H1 (cell line): ENCODE measurements around the gene SGMS1. TPM values are rescaled to one million over a fixed set of nuclear protein-coding genes. Genes with fewer than 3 reads are reported as not detected.

Experiments used
- CTCF ChIA-PET: fragments of 300-600 bp; sonication (Branson Sonifier 250); formaldehyde crosslinking; loops from one replicate; lab custom pipeline; 2021; ENCODE audit not compliant: partially characterized antibody; lab: Charles Lee
- POLR2A ChIA-PET: fragments of 300-600 bp; sonication (Branson Sonifier 250); formaldehyde crosslinking; loops from one replicate; lab custom pipeline; 2021; ENCODE audit warnings: inconsistent platforms; ENCODE audit not compliant: partially characterized antibody; lab: Charles Lee
- DNase-seq, 2 experiments: peaks; one replicate each; pipeline versions ENCODE4 v3.0.0 to v3.0.0-alpha.2; 2010 to 2022; ENCODE audit warnings: low spot score in 2 of 2, low read depth in 1 of 2, mixed read lengths in 1 of 2
- FAIRE-seq: peaks from 2 replicates; lab custom pipeline; 2011; peaks lifted over from hg19 to GRCh38; lab: Jason Lieb, UNC
- H2AFZ ChIP-seq: 2 replicates; pipeline ENCODE4 v1.8.1; 2012; ENCODE audit warnings: low read length, inconsistent platforms
- H2AK5ac ChIP-seq: 2 replicates; pipeline ENCODE4 v1.6.1; 2013; ENCODE audit warnings: low read depth, low read length
- H2BK120ac ChIP-seq: replicated peaks from 2 replicates; pipeline ENCODE3; 2013; ENCODE audit warnings: low read depth, low read length, inconsistent platforms
- H2BK12ac ChIP-seq: 2 replicates; pipeline ENCODE4 v1.6.1; 2013; ENCODE audit warnings: low read depth, low read length
- H2BK15ac ChIP-seq: 2 replicates; pipeline ENCODE4 v1.6.1; 2013; ENCODE audit warnings: low read length
- H2BK20ac ChIP-seq: 2 replicates; pipeline ENCODE4 v1.6.1; 2013; ENCODE audit warnings: low read length
- H2BK5ac ChIP-seq: 2 replicates; pipeline ENCODE4 v1.6.1; 2013; ENCODE audit warnings: low read depth, low read length
- H3K14ac ChIP-seq: 2 replicates; pipeline ENCODE4 v1.6.1; 2013; ENCODE audit warnings: inconsistent platforms; ENCODE audit not compliant: insufficient read length
- H3K18ac ChIP-seq: 2 replicates; pipeline ENCODE4 v1.6.1; 2013; ENCODE audit warnings: low read length; ENCODE audit errors: extremely low read depth
- H3K23ac ChIP-seq: 2 replicates; pipeline ENCODE4 v1.6.1; 2013; ENCODE audit warnings: inconsistent platforms; ENCODE audit not compliant: insufficient read length
- H3K23me2 ChIP-seq: 2 replicates; pipeline ENCODE4 v1.6.1; 2013; ENCODE audit warnings: low read depth, low read length
- H3K27ac ChIP-seq: 2 replicates; pipeline ENCODE4 v1.6.1; 2011; ENCODE audit warnings: low read depth, low read length, inconsistent platforms
- H3K27me3 ChIP-seq, 4 experiments: replicated peaks in 1 of 4; 1 replicate in 1 of 4; 2 replicates in 3 of 4; pipeline versions ENCODE4 v1.6.1 to v1.8.1; 2011 to 2013; ENCODE audit warnings: low read length in 3 of 4, mild to moderate bottlenecking in 3 of 4, inconsistent platforms in 2 of 4, mixed read lengths in 2 of 4, moderate library complexity in 1 of 4; ENCODE audit not compliant: control insufficient read depth in 3 of 4, insufficient read depth in 3 of 4; ENCODE audit errors: extremely low read depth in 1 of 4
- H3K36me3 ChIP-seq, 4 experiments: 2 replicates each; pipeline versions ENCODE4 v1.6.1 to v1.8.1; 2011 to 2013; ENCODE audit warnings: mild to moderate bottlenecking in 4 of 4, low read length in 3 of 4, moderate library complexity in 2 of 4, control low read depth in 1 of 4, inconsistent platforms in 1 of 4; ENCODE audit not compliant: insufficient read depth in 4 of 4, control insufficient read depth in 2 of 4
- H3K4ac ChIP-seq: replicated peaks from 2 replicates; pipeline ENCODE3; 2013; ENCODE audit warnings: low read length, low read depth, mixed read lengths, inconsistent platforms; ENCODE audit not compliant: insufficient read length
- H3K4me1 ChIP-seq, 4 experiments: replicated peaks in 1 of 4; 1 replicate in 1 of 4; 2 replicates in 3 of 4; pipeline versions ENCODE4 v1.6.1 to v1.8.1; 2011 to 2013; ENCODE audit warnings: low read length in 3 of 4, inconsistent platforms in 2 of 4, mixed read lengths in 1 of 4; ENCODE audit not compliant: insufficient read depth in 4 of 4, control insufficient read depth in 3 of 4
- H3K4me2 ChIP-seq, 2 experiments: 2 replicates each; pipeline versions ENCODE4 v1.6.1 to v1.8.1; 2011 to 2013; ENCODE audit warnings: low read depth in 2 of 2, low read length in 2 of 2, control low read depth in 1 of 2, inconsistent platforms in 1 of 2, mild to moderate bottlenecking in 1 of 2; ENCODE audit not compliant: insufficient read depth in 1 of 2
- H3K4me3 ChIP-seq, 4 experiments: fragments of 200-600, 300-600 bp in 1 of 4; sonication (generic), shearing (Covaris generic), sonication (Bioruptor Twin) in 1 of 4; 2 replicates each; pipeline versions ENCODE4 v1.5.1 to v1.8.1; 2011 to 2016; ENCODE audit warnings: low read length in 4 of 4, low read depth in 3 of 4, control low read depth in 2 of 4, inconsistent platforms in 2 of 4, mild to moderate bottlenecking in 2 of 4, mixed read lengths in 1 of 4, moderate library complexity in 1 of 4; ENCODE audit not compliant: insufficient read depth in 2 of 4; ENCODE audit errors: extremely low read depth in 1 of 4
- H3K56ac ChIP-seq: replicated peaks from 2 replicates; pipeline ENCODE3; 2013; ENCODE audit warnings: low read depth, mild to moderate bottlenecking, mixed read lengths, low read length, inconsistent platforms; ENCODE audit not compliant: insufficient read length
- H3K79me1 ChIP-seq: 2 replicates; pipeline ENCODE4 v1.6.1; 2013; ENCODE audit warnings: low read depth, low read length, control low read depth
- H3K79me2 ChIP-seq, 2 experiments: 2 replicates each; pipeline versions ENCODE4 v1.6.1 to v1.8.1; 2012 to 2013; ENCODE audit warnings: low read length in 2 of 2, mild to moderate bottlenecking in 2 of 2, inconsistent platforms in 1 of 2; ENCODE audit not compliant: insufficient read depth in 2 of 2, control insufficient read depth in 1 of 2
- H3K9ac ChIP-seq, 4 experiments: replicated peaks in 1 of 4; 1 replicate in 1 of 4; 2 replicates in 3 of 4; pipeline versions ENCODE4 v1.6.1 to v1.8.1; 2011 to 2013; ENCODE audit warnings: low read depth in 3 of 4, low read length in 3 of 4, control low read depth in 2 of 4, mild to moderate bottlenecking in 2 of 4, moderate library complexity in 2 of 4, inconsistent platforms in 1 of 4; ENCODE audit errors: extremely low read depth in 1 of 4
- H3K9me3 ChIP-seq, 2 experiments: 2 replicates each; pipeline versions ENCODE4 v1.6.1 to v1.8.1; 2012 to 2013; ENCODE audit warnings: mild to moderate bottlenecking in 2 of 2, moderate library complexity in 2 of 2, control low read depth in 1 of 2, inconsistent platforms in 1 of 2, low read depth in 1 of 2, low read length in 1 of 2, mixed read lengths in 1 of 2; ENCODE audit not compliant: insufficient read depth in 2 of 2
- H4K20me1 ChIP-seq, 2 experiments: replicated peaks in 1 of 2; 2 replicates each; pipeline versions ENCODE3 to v1.8.1; 2011 to 2013; ENCODE audit warnings: inconsistent platforms in 2 of 2, low read length in 2 of 2, mild to moderate bottlenecking in 1 of 2; ENCODE audit not compliant: insufficient read depth in 2 of 2, control insufficient read depth in 1 of 2
- H4K5ac ChIP-seq: 2 replicates; pipeline ENCODE4 v1.6.1; 2013; ENCODE audit warnings: low read length, low read depth, mixed read lengths, inconsistent platforms; ENCODE audit not compliant: insufficient read length
- H4K8ac ChIP-seq: 2 replicates; pipeline ENCODE4 v1.8.0; 2013; ENCODE audit warnings: mild to moderate bottlenecking, moderate library complexity, low read length, inconsistent platforms; ENCODE audit not compliant: insufficient read depth; ENCODE audit errors: extremely low read depth
- H4K91ac ChIP-seq: replicated peaks from 2 replicates; pipeline ENCODE3; 2013; ENCODE audit warnings: low read length, mixed read lengths, inconsistent platforms; ENCODE audit not compliant: insufficient read length
- ASH2L ChIP-seq: fragments of 200-600, 300-600 bp; sonication (generic); IDR thresholded peaks from one replicate; pipeline ENCODE4 v1.7.1; 2017; ENCODE audit warnings: low read length
- CHD1 ChIP-seq: IDR thresholded peaks from 2 replicates; pipeline ENCODE4 v1.6.1; 2012; ENCODE audit warnings: low read depth, low read length, improper control_type of control experiment
- CREB1 ChIP-seq: IDR thresholded peaks from 2 replicates; pipeline ENCODE4 v1.6.1; 2012; ENCODE audit warnings: inconsistent platforms
- GTF2F1 ChIP-seq: IDR thresholded peaks from 2 replicates; pipeline ENCODE4 v1.6.1; 2012; ENCODE audit warnings: low read depth, low read length, improper control_type of control experiment, borderline replicate concordance
- NANOG ChIP-seq: IDR thresholded peaks from 2 replicates; pipeline ENCODE4 v1.6.1; 2011; ENCODE audit warnings: low read length, low read depth, mild to moderate bottlenecking, inconsistent platforms; ENCODE audit not compliant: insufficient read depth, poor library complexity, severe bottlenecking
- RNF2 ChIP-seq: fragments of 200-900, 300-1000 bp; sonication (generic); IDR thresholded peaks from 2 replicates; pipeline ENCODE4 v1.7.1; 2016; ENCODE audit warnings: borderline replicate concordance, low read depth, mild to moderate bottlenecking, antibody characterized with exemption, low read length; ENCODE audit not compliant: poor library complexity, severe bottlenecking; ENCODE audit errors: missing control alignments
- SAP30 ChIP-seq: fragments of 300-600 bp; sonication (generic); IDR thresholded peaks from 2 replicates; pipeline ENCODE4 v1.7.1; 2012; ENCODE audit warnings: low read length, moderate library complexity, mild to moderate bottlenecking, inconsistent platforms; ENCODE audit not compliant: insufficient read depth, insufficient replicate concordance
- SIRT6 ChIP-seq: IDR thresholded peaks from one replicate; pipeline ENCODE4 v1.7.1; 2012; ENCODE audit warnings: low read length, inconsistent platforms
- SIX5 ChIP-seq: IDR thresholded peaks from 2 replicates; pipeline ENCODE4 v1.6.1; 2011; ENCODE audit warnings: mild to moderate bottlenecking, low read depth, low read length
- ZNF274 ChIP-seq: IDR thresholded peaks from 2 replicates; pipeline ENCODE4 v1.7.0; 2012; ENCODE audit warnings: low read length, borderline replicate concordance; ENCODE audit errors: extremely low read depth
- WGBS, 2 experiments: shearing (Covaris generic) in 1 of 2; methylation state at CpG; one replicate each; pipeline versions ENCODE4 v1.1.6 to v1.1.7; 2013 to 2015; ENCODE audit warnings: low lambda C conversion rate in 2 of 2, mixed read lengths in 2 of 2, inconsistent platforms in 1 of 2, low coverage in 1 of 2, missing lambda C conversion rate in 1 of 2; ENCODE audit not compliant: insufficient replicate concordance in 2 of 2, insufficient coverage in 1 of 2, insufficient read length in 1 of 2; ENCODE audit errors: extremely low coverage in 1 of 2, missing lambda C conversion rate in 1 of 2; 5-methylcytosine and 5-hydroxymethylcytosine counted together
- polyA plus RNA-seq, 7 experiments: library from polyadenylated mRNA; depleted of rRNA in 3 of 7; stranded (reverse) in 5 of 7; unstranded in 2 of 7; fragments of >200 nt in 5 of 7; fragments of 200-250 nt in 2 of 7; gene quantifications; 1 replicate in 5 of 7; 2 replicates in 1 of 7; 4 replicates in 1 of 7; pipeline versions ENCODE4 v1.2.1 to v1.2.3, GENCODE V29; 2011 to 2013; ENCODE audit warnings: missing spikeins in 2 of 7, mixed read lengths in 2 of 7
- total RNA-seq: library from RNA; stranded (reverse); fragmentation: NEBNext Ultra II Directional; extraction: Animal tissue kit (Norgen Biotek cat#: 25700); gene quantifications from 2 replicates; pipeline ENCODE4 v1.2.1, GENCODE V29; 2021
- TF ChIP-seq, protein P1 (sequence below): IDR thresholded peaks from 2 replicates; pipeline ENCODE4 v1.6.1; 2012; ENCODE audit warnings: low read length, inconsistent platforms

SGMS1 gene
- total and polyA plus RNA-seq, 2 of the 8 experiments (the other 6 are each of a cell fraction or from before 2014, with no cell fraction given): 6.0 to 15.6 TPM

DNA sequence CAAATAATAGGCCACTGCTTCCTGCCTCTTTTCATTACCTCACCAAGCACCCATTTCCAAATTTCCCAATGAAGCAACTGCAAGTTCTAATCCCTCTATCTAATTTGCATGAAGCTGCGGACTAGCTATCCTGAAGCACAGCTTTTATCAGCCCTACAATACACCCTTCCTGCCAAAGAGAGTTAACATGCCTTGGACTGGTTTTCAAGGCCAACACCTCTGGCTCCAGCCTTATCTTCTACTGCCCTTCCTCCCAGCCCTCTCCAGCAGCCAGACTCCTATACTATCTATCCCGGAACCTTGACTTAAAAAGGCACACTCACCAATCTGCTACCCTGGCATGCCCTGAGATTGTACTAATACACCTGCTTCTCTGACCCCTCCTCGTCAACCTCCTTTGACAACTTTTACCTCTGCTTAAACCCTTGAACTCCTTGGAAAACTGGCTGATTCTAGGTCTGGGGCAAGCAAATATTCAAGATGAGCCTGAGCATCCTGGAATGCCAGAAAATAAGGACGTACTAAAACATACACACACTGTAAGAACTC, 73.4 kb downstream of the SGMS1 start:
- H3K56ac ChIP-seq: no peak overlapping the region
- no peak overlapping the region for H4K8ac ChIP-seq
- H3K4ac ChIP-seq: no peak overlapping the region
- no peak for FAIRE-seq
- H3K18ac ChIP-seq: no peak overlapping the region
- CTCF ChIA-PET: interaction anchor here (1.0 to 1.3 kb wide), 3 partner anchors 9 to 19 kb away, joined by 3 to 6 read pairs (median 4); no protein-coding TSS in a partner anchor
- no peak overlapping the region for H2BK20ac ChIP-seq
- no peaks in the 10 kb centered on the region for H3K9me3 ChIP-seq
- H3K23ac ChIP-seq: no peak overlapping the region
- no peak overlapping the region for H2BK5ac ChIP-seq
- H3K4me3 ChIP-seq: no peak overlapping the region
- no peak overlapping the region; a peak in 1 of 4 replicates for H3K4me2 ChIP-seq
- peaks cover 4 to 10% (median 5%) of the 10 kb centered on the region in 4 experiments; a peak in 5 of 7 replicates for H3K4me1 ChIP-seq
- no peaks in the 10 kb centered on the region for H3K27me3 ChIP-seq
- H3K14ac ChIP-seq: no peak overlapping the region
- 69% methylated on average over 4 of the region's 4 CpGs; no CpG with 5 or more reads in 1 of the 2 experiments for WGBS, 2 experiments
- H3K23me2 ChIP-seq: no peaks in the 10 kb centered on the region
- no peak overlapping the region for H2AK5ac ChIP-seq
- no peaks in the 10 kb centered on the region for H3K36me3 ChIP-seq
- no peak overlapping the region for H3K27ac ChIP-seq
- no peak overlapping the region; the same call in 1 of the 2 replicates for H2BK15ac ChIP-seq
- H2BK12ac ChIP-seq: no peak overlapping the region
- H2BK120ac ChIP-seq: no peak overlapping the region
- no peak overlapping the region for H4K5ac ChIP-seq
- no peak overlapping the region for H2AFZ ChIP-seq
- H3K79me1 ChIP-seq: no peaks in the 10 kb centered on the region
- no peak overlapping the region for H4K91ac ChIP-seq
- H3K79me2 ChIP-seq: peaks cover 0 to 74% of the 10 kb centered on the region in 2 experiments; a peak in 3 of 4 replicates
- POLR2A ChIA-PET: no interaction called here
- no peak for DNase-seq
- H4K20me1 ChIP-seq: peaks cover 0 to 2% of the 10 kb centered on the region in 2 experiments
- H3K9ac ChIP-seq: no peak overlapping the region
- TF ChIP-seq CREB1 (no peak), ZNF274 (no peak), RNF2 (no peak), ASH2L (no peak), CHD1 (no peak), NANOG (no peak), SAP30 (no peak), SIX5 (no peak), GTF2F1 (no peak), SIRT6 (no peak)
- TF ChIP-seq, protein P1, sequence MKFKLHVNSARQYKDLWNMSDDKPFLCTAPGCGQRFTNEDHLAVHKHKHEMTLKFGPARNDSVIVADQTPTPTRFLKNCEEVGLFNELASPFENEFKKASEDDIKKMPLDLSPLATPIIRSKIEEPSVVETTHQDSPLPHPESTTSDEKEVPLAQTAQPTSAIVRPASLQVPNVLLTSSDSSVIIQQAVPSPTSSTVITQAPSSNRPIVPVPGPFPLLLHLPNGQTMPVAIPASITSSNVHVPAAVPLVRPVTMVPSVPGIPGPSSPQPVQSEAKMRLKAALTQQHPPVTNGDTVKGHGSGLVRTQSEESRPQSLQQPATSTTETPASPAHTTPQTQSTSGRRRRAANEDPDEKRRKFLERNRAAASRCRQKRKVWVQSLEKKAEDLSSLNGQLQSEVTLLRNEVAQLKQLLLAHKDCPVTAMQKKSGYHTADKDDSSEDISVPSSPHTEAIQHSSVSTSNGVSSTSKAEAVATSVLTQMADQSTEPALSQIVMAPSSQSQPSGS: no peak
